Endodermal cell (in vitro differentiated cells): ENCODE data around the gene CHMP4A. TPM values are rescaled to one million over a fixed set of nuclear protein-coding genes. Genes with fewer than 3 reads are reported as not detected.

Experiments
- DNase-seq: peaks from one replicate; pipeline ENCODE4 v3.0.0-alpha.2; 2017
- H3K27ac ChIP-seq: 2 replicates; pipeline ENCODE4 v1.5.1; 2013; ENCODE audit warnings: mild to moderate bottlenecking, low read depth, low read length, moderate library complexity
- H3K27me3 ChIP-seq: 2 replicates; pipeline ENCODE4 v1.6.1; 2013; ENCODE audit warnings: mild to moderate bottlenecking, low read length, moderate library complexity; ENCODE audit not compliant: insufficient read depth, control insufficient read depth, poor library complexity, severe bottlenecking
- H3K36me3 ChIP-seq: 2 replicates; pipeline ENCODE4 v1.7.0; 2013; ENCODE audit warnings: mild to moderate bottlenecking, low read length, moderate library complexity; ENCODE audit not compliant: control insufficient read depth, insufficient read depth
- H3K4me1 ChIP-seq: one replicate; pipeline ENCODE4 v1.7.0; 2013; ENCODE audit warnings: low read length; ENCODE audit not compliant: control insufficient read depth, insufficient read depth
- H3K4me3 ChIP-seq: 2 replicates; pipeline ENCODE4 v1.5.1; 2013; ENCODE audit warnings: mild to moderate bottlenecking, low read length, moderate library complexity
- H3K9ac ChIP-seq: 2 replicates; pipeline ENCODE4 v1.6.1; 2013; ENCODE audit warnings: mild to moderate bottlenecking, low read length, moderate library complexity; ENCODE audit not compliant: poor library complexity, severe bottlenecking; ENCODE audit errors: extremely low read depth
- H3K9me3 ChIP-seq: 2 replicates; pipeline ENCODE4 v1.6.1; 2013; ENCODE audit warnings: mild to moderate bottlenecking, low read length, moderate library complexity; ENCODE audit not compliant: control insufficient read depth
- H3K27ac Mint-ChIP-seq: 2 replicates; pipeline ENCODE4 v1.8.0; 2020; ENCODE audit warnings: mixed read lengths
- H3K27me3 Mint-ChIP-seq: 2 replicates; pipeline ENCODE4 v1.8.0; 2021; ENCODE audit warnings: mild to moderate bottlenecking, mixed read lengths; ENCODE audit not compliant: insufficient read depth
- H3K36me3 Mint-ChIP-seq: 2 replicates; pipeline ENCODE4 v1.8.0; 2020; ENCODE audit warnings: low read depth, mixed read lengths
- H3K4me1 Mint-ChIP-seq: 2 replicates; pipeline ENCODE4 v1.8.0; 2020; ENCODE audit warnings: mixed read lengths
- H3K4me3 Mint-ChIP-seq: 2 replicates; pipeline ENCODE4 v1.8.0; 2020; ENCODE audit warnings: mild to moderate bottlenecking, moderate library complexity, mixed read lengths
- H3K9me3 Mint-ChIP-seq: 2 replicates; pipeline ENCODE4 v1.8.0; 2020; ENCODE audit warnings: mild to moderate bottlenecking, mixed read lengths
- CTCF ChIP-seq: fragments of 200-600 bp; sonication (generic); conservative IDR thresholded peaks from 2 replicates; pipeline ENCODE4 v1.5.0; 2021; ENCODE audit warnings: antibody characterized with exemption, mild to moderate bottlenecking
- WGBS, 2 experiments: methylation state at CpG; one replicate each; pipeline versions ENCODE4 v1.1.5 to v1.1.7; 2013; ENCODE audit warnings: missing lambda C conversion rate in 2 of 2, mixed read lengths in 1 of 2; ENCODE audit not compliant: insufficient coverage in 1 of 2, insufficient read length in 1 of 2; 5-methylcytosine and 5-hydroxymethylcytosine counted together
- total RNA-seq, 2 donors: library from RNA; stranded (reverse); fragmentation: NEBNext Ultra II Directional in 1 of 2; extraction: Animal tissue kit (Norgen Biotek cat#: 25700) in 1 of 2; gene quantifications; 2 replicates in 1 of 2; 3 replicates in 1 of 2; pipeline ENCODE4 v1.2.1, GENCODE V29; 2021

The CHMP4A gene
- total RNA-seq, 2 donors from 2014 or later, result 38.8 to 44.3 TPM

- Mint-ChIP-seq H3K27me3 (no peaks in the 10 kb centered on the region), H3K9me3 (no peaks in the 10 kb centered on the region), H3K4me3 (peak overlapping the region; percentile 89), H3K27ac (peak overlapping the region; percentile 3), H3K36me3 (peaks cover 53% of the 10 kb centered on the region), H3K4me1 (peaks cover 6% of the 10 kb centered on the region)
- DNase-seq, result no peak
- H3K36me3 ChIP-seq, result peaks cover 71% of the 10 kb centered on the region
- 11% methylated on average over 3 of the region's 3 CpGs; no CpG with 5 or more reads in 1 of the 2 experiments for WGBS, 2 experiments
- no peak overlapping the region for H3K9ac ChIP-seq
- H3K27ac ChIP-seq, result no peak overlapping the region
- no peaks in the 10 kb centered on the region for H3K9me3 ChIP-seq
- TF ChIP-seq CTCF, result no peak
- H3K27me3 ChIP-seq, result no peaks in the 10 kb centered on the region
- H3K4me1 ChIP-seq, result no peaks in the 10 kb centered on the region
- H3K4me3 ChIP-seq, result peak overlapping the region; percentile 89
Observed at GRCh38 chr14:24189059-24189375, 24.3 kb downstream of the CHMP4A start.

GRCh38 chr14:24188251-24189058 is 24.8 kb downstream of the CHMP4A start, which contains the start of gene IPO4:
IPO4 (minus strand) TSS chr14:24188816; CDS start chr14:24188787, 29 bp downstream.
- H3K27ac ChIP-seq, result peak within 1 kb of the TSS; percentile 63
- H3K27me3 Mint-ChIP-seq, result no peaks in the 10 kb centered on the region

GRCh38 chr14:24187539-24187915 is 25.8 kb downstream of the CHMP4A start:
- Mint-ChIP-seq H3K4me1 (peaks cover 6% of the 10 kb centered on the region), H3K27ac (no peak overlapping the region), H3K36me3 (peaks cover 53% of the 10 kb centered on the region), H3K9me3 (no peaks in the 10 kb centered on the region), H3K27me3 (no peaks in the 10 kb centered on the region), H3K4me3 (peak overlapping the region; percentile 89)
- peaks cover 73% of the 10 kb centered on the region for H3K36me3 ChIP-seq
- H3K27me3 ChIP-seq, result no peaks in the 10 kb centered on the region
- 88 to 89% methylated on average over 1 to 2 of the region's 2 CpGs for WGBS, 2 experiments
- H3K27ac ChIP-seq, result no peak overlapping the region
- H3K9ac ChIP-seq, result no peak overlapping the region
- DNase-seq, result no peak
- no peaks in the 10 kb centered on the region for H3K9me3 ChIP-seq
- TF ChIP-seq CTCF, result no peak
- no peaks in the 10 kb centered on the region for H3K4me1 ChIP-seq
- peak overlapping the region; percentile 89 for H3K4me3 ChIP-seq

More at GRCh38 chr14:24188251-24189058, 24.8 kb downstream of the CHMP4A start, which contains the start of gene IPO4:
- TF ChIP-seq CTCF, result no peak
- peak within 1 kb of the TSS; percentile 89 for H3K4me3 Mint-ChIP-seq
- H3K27me3 ChIP-seq, result no peaks in the 10 kb centered on the region
- peak within 1 kb of the TSS; percentile 91 for H3K27ac Mint-ChIP-seq
- WGBS, 2 experiments, result 0 to 1% methylated on average over 27 to 65 of the region's 65 CpGs
- no peaks in the 10 kb centered on the region for H3K9me3 ChIP-seq
- no peaks in the 10 kb centered on the region for H3K9me3 Mint-ChIP-seq
- peaks cover 72% of the 10 kb centered on the region for H3K36me3 ChIP-seq
- DNase-seq, result peak; percentile 99
- peak within 1 kb of the TSS; percentile 89 for H3K4me3 ChIP-seq
- H3K4me1 ChIP-seq, result no peaks in the 10 kb centered on the region
- peaks cover 52% of the 10 kb centered on the region for H3K36me3 Mint-ChIP-seq
- H3K4me1 Mint-ChIP-seq, result peaks cover 6% of the 10 kb centered on the region
- H3K9ac ChIP-seq, result peak within 1 kb of the TSS; percentile 74
